Activated CD4-positive, alpha-beta T cell treated with anti-CD3 and anti-CD28 coated beads, Interleukin-2, amount 50 U/mL, for 4 hours (primary cell): ENCODE measurements around the gene SSTR5.
"Not testable (repeated sequence)": the region's sequence is repeated elsewhere in the genome, so short reads cannot be mapped to it uniquely, and the experiment has no call there.

Experiments
- DNase-seq, 2 experiments: peaks; one replicate each; pipeline ENCODE4 v3.0.0-alpha.2; 2020

The SSTR5 gene

GRCh38 chr16:1072526-1073261, at the start of gene SSTR5:
TSS of gene SSTR5 (plus strand) at chr16:1072747. CDS start at chr16:1078869, 6,122 bp downstream.
- DNase-seq: no peak

DNA sequence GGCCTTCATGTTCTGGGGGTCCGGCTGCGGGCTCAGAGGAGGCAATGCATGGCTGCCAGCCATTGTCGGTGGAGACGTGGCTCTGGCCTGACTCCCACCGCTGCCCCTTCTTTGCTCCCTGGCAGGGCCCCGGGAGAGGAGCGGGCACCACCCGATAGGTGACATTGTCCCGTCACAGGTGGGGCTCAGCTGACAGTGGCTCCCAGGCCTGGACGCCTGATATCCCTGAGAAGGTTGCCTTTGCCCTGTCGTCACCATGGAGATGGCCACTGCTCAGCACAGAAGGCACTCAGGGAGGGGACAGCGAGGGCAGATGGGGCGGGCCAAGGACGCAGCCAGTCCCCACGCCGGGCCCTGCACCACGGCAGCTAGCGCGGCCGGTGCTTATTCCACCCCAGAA, 48.4 kb upstream of the SSTR5 start:
- no peak for DNase-seq

DNA sequence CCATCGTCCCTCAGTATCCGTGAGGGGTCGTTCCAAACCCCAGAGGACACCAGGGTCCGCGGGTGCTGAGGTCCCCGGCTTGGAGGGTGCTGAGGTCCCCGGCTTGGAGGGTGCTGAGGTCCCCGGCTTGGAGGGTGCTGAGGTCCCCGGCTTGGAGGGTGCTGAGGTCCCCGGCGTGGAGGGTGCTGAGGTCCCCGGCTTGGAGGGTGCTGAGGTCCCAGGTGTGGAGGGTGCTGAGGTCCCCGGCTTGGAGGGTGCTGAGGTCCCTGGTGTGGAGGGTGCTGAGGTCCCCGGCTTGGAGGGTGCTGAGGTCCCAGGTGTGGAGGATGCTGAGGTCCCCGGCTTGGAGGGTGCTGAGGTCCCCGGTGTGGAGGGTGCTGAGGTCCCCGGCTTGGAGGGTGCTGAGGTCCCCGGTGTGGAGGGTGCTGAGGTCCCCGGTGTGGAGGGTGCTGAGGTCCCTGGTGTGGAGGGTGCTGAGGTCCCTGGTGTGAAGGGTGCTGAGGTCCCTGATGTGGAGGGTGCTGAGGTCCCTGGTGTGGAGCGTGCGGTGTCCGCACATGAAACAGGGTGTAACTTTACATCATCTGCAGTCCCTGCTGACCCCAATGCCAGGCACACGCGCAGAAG, 47.3 kb upstream of the SSTR5 start:
- not testable (repeated sequence) for DNase-seq

GRCh38 chr16:1026057-1026783, 46.3 kb upstream of the SSTR5 start:
- no peak for DNase-seq

GRCh38 chr16:1026784-1027500, 45.6 kb upstream of the SSTR5 start:
- DNase-seq: no peak

GRCh38 chr16:1027501-1027815, 45.1 kb upstream of the SSTR5 start:
- no peak for DNase-seq

DNA sequence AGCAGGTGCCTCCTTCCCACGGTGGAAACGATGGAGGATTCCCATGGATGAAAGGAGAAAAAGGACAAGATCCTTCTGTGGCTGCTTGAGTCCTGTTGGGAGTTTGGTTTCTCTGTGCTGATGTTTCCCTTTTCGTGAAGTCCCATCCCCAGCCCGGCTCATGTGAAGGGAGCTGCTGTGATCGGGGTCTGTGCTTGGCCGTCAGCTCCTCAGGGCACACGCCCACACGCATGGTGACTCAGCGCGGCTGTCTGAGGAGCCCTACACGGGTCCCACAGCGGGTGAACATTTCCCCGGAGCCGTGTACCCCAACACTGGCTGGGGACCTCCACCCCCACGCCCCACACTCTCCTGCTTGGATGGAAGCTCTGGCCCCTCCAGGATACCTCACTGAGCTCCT, 44.5 kb upstream of the SSTR5 start:
- no peak for DNase-seq

DNA sequence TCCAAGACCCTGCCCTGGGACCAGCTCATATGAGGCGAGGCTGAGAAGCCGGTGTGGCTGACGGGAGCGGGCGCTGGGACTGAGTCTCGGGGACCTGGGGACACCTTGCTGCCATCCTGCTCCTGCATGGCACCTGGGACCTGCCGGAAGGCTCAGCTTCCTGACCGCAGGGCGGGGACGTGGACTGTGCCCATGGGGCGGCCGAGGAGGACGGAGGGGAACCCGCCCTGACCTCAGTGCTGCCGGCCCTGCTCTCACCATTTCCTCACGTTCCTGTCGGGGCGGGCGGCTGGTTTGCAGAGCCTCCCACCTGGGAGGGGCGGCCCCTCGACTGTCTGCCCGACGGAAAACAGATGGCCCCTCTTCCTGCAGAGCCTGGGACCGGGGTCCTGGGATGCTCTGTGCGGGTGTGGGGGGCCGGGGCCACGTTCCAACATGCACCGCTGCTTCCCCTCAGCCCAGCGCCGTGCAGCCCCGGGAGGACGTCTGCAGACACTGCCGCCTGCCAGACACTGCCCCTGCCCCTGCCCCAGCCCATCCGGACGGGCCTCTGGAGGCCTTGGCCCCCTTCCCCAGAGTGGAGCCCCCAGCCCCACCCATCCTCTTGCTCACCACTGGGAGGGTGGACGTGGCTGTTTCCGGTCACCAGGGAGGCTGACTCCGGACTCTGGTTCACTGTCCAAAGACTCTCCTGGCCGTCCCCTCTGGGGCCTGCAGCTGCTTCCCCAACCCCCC, 43.9 kb upstream of the SSTR5 start:
- no peak for DNase-seq

GRCh38 chr16:1029259-1029545, 43.3 kb upstream of the SSTR5 start:
- DNase-seq: no peak

DNA sequence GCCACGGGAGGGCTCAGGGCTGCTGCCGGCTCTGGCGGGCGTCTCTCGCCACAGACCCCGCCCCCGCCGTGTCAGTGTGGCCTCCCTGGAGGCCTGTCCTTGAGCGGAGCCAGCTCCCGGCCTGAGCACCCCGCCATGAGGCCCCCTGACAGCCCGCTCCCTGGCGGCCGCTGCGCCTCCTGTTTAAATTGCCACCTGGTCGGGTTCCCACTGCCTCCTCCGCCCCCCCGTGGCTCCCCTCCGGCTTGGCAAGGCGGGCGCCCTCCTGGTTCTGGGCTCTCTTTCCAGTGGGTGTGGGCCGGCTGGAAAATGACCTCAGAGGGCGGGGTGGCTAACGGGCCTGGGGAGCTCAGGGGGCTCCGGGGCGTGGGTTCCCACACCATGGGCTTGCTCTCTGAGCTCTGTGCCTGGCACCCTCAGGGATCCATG, 42.1 kb upstream of the SSTR5 start:
- DNase-seq: no peak

DNA sequence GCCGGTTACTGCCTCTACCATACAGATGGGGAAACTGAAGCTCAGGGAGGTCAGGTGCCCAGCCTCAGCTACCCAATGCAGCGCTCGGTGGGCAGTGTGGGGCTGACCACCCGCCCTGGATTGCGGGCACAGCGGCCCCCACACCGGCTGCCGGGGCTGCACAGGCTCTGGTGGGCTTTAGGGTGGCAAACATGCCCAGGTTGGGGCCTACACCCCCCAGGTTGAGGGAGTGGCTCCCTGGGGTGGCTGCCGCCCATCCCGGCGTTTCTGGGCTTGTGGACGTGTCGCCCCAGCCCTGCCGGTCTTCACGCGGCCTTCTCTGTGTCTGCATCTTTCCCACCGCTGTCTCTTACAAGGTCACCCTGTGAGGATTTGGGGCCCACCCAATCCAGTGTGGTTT, 40.9 kb upstream of the SSTR5 start:
- DNase-seq: no peak

GRCh38 chr16:1032607-1033006, 39.9 kb upstream of the SSTR5 start:
- no peak for DNase-seq

- no peak for DNase-seq
These were observed 39.3 kb upstream of the SSTR5 start for GRCh38 chr16:1033128-1033679.

- no peak for DNase-seq
These were observed 38.1 kb upstream of the SSTR5 start for GRCh38 chr16:1034230-1035065.

DNA sequence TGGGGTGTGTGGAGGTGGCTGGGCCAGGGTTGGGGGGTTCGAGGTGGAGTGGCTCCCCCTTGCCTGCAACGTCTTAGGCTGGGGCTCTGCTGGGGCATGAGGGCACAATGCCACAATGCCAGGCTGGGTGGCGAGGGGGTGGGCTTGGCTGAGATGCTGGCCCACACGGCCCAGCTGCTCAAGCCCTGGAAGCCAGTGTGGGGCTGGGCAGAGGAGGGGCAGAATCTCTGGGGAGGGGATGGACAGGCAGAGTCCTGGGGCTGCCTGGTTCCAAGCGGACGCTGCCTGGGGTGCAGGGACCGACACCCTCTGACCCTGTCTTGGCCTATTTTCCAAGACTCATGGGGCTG, 37.5 kb upstream of the SSTR5 start:
- DNase-seq: no peak

DNA sequence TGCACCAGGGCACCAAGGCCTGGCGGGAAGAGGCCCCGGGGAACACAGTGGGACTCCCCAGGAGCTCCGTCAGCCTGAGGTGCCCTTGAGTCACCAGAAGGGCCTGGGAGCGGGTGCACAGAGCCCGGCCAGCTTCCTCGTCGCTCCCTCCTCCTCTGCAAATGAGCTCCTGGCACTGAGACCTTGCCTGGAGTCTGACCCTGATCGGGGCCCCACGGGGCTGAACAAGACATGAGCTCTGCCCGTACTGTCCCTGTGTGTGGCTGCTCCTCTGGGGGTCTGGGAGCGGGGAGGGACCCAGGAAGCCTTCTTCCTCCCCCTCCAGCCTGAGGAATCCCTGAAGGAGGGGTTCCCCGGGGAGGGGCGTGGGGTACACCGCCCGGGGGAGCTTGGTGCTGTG, 36.4 kb upstream of the SSTR5 start:
- DNase-seq: no peak

DNA sequence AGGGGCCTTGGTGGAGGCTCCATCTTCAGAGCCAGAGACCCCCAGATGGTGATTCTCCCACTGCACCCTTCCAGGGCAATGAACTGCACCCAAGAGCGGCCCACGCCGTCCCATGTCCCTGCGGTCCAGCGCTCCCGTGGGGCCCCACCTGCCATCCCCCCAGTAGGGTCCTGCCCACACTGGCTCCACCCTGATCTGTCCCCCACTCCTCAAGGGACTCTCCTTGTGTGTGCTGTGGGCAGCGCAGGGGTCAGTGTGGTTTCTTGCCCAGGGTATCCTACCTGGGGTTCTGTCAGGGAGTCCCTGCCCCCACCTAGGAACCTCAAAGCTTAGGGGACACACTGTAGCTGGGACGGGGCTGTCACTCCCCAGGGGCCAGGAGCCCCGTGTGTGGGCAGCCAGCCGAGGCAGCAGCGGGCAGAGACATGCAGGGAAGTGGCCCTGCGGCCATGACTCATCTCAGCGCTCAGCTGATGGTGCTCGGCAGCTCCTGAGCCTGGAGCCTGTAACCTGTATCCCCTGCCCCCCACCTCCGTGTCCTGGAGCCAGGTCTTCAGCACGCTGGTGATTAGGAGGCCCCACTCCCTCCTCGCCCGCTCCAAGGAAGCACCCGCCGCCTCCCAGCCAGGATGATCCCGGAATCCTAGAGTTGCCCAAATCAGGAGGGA, 35.7 kb upstream of the SSTR5 start:
- DNase-seq: no peak

DNA sequence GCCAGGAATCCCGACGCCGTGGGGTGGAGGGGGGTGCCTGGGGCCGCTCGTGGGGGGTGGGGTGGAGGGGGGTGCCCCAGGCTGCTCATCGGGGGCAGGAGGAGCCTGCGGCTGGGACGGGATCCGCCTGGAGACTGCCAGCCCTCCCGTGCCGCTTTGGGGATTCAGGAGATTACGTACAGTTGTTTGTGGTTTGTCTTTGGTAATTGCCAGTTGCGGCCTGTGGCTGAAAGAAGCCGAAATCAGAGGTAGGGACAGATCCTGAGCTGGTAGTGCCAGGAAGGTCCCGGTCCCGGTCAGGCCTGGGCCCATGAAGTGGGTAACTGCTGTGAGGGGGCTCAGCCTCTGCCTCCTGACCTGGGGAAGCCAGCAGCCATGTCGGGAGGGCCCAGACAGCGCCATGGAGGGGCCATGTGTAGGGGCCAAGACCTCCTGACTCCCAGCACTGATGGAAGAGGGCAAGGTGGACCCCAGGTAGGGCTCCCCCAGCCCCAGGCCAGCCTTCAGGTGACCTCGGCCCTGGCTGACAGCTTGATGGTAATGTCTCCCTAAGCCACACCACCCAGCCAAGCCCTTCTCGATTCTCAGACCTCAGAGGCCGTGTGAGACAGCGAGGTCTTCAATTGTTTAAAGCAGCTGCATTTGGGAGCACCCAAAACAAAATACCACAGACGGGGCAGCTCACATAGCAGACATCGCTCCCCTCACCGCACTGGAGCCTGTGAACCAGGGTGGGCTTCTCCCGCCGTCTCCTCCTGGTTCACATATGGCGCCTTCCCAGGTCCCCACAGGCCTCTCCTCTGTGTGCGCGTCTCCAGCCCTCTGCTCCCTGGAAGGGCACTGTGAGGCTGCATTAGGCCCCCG, 34.9 kb upstream of the SSTR5 start:
- no peak for DNase-seq

GRCh38 chr16:1038932-1039331, 33.6 kb upstream of the SSTR5 start:
- no peak for DNase-seq

DNA sequence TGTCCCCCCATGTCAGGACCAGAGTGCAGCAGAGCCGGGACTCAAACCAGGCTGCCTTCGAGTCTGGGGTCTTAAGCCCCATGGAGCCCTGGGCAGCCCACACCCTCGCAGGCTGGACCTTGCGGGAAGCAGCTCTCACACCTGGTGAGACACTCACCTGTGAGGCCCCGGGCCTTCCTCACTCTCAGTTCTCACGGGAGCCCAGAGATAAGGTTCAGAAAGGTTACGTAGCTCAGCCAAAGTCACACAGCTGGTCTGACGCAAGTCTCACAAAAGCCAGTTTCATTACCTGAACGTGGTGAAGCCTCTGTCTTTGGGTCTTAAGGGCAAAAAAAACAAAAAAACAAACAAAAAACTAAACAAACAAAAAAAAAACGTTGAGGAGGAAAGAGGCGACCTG, 32.8 kb upstream of the SSTR5 start:
- no peak for DNase-seq
